ENCODE data around the gene CHST12.
A peak's percentile ranks its signal among the peaks of the same experiment; 100 is the strongest.

CHST12 gene

GRCh38 chr7:2479276-2480069, 76.1 kb downstream of the CHST12 start:
- DNase-seq (ENCODE audit: low read depth), result no peak

GRCh38 chr7:2480070-2480408, 76.6 kb downstream of the CHST12 start:
- DNase-seq (ENCODE audit: low read depth), result no peak

- DNase-seq (ENCODE audit: low read depth), result no peak
Observed at GRCh38 chr7:2481195-2481594, 77.8 kb downstream of the CHST12 start.

- no peak for DNase-seq (ENCODE audit: low read depth)
Observed at GRCh38 chr7:2482725-2483451, 79.5 kb downstream of the CHST12 start.

GRCh38 chr7:2483494-2483893, 80.1 kb downstream of the CHST12 start:
- no peak for DNase-seq (ENCODE audit: low read depth)

- DNase-seq (ENCODE audit: low read depth), result no peak
Observed at GRCh38 chr7:2484868-2485267, 81.5 kb downstream of the CHST12 start.

- DNase-seq (ENCODE audit: low read depth), result no peak
Observed at GRCh38 chr7:2487586-2488271, 84.3 kb downstream of the CHST12 start.

GRCh38 chr7:2488272-2488645, 84.8 kb downstream of the CHST12 start:
- DNase-seq (ENCODE audit: low read depth), result peak; percentile 49

- DNase-seq (ENCODE audit: low read depth), result no peak
Observed at GRCh38 chr7:2488681-2489080, 85.3 kb downstream of the CHST12 start.

- no peak for DNase-seq (ENCODE audit: low read depth)
Observed at GRCh38 chr7:2490181-2490651, 86.8 kb downstream of the CHST12 start.

GRCh38 chr7:2492038-2492437, 88.6 kb downstream of the CHST12 start:
- no peak for DNase-seq (ENCODE audit: low read depth)

GRCh38 chr7:2493205-2494164, 90.1 kb downstream of the CHST12 start:
- no peak for DNase-seq (ENCODE audit: low read depth)

GRCh38 chr7:2494191-2495130, 91.0 kb downstream of the CHST12 start:
- no peak for DNase-seq (ENCODE audit: low read depth)

GRCh38 chr7:2495418-2496299, 92.2 kb downstream of the CHST12 start:
- DNase-seq (ENCODE audit: low read depth), result no peak

- DNase-seq (ENCODE audit: low read depth), result no peak
Observed at GRCh38 chr7:2496375-2496774, 93.0 kb downstream of the CHST12 start.

GRCh38 chr7:2497065-2497464, 93.7 kb downstream of the CHST12 start:
- no peak for DNase-seq (ENCODE audit: low read depth)

GRCh38 chr7:2497500-2498336, 94.3 kb downstream of the CHST12 start:
- no peak for DNase-seq (ENCODE audit: low read depth)

Data from GM04503 (cell line).